Liver (tissue), 9 donors: ENCODE results near the gene MT1A. TPM values are rescaled to one million over a fixed set of nuclear protein-coding genes. Genes with fewer than 3 reads are reported as not detected.

ENCODE experiments used
- DNase-seq: peaks from one replicate; pipeline ENCODE4 v3.0.0-alpha.2; 2017; ENCODE audit warnings: low spot score
- H3K27ac ChIP-seq, 2 donors: one replicate each; pipeline ENCODE4 v1.7.0; 2013; ENCODE audit warnings: inconsistent platforms in 2 of 2, low read length in 2 of 2, control low read depth in 1 of 2, low read depth in 1 of 2, mild to moderate bottlenecking in 1 of 2
- H3K27me3 ChIP-seq, 4 donors: one replicate each; pipeline versions ENCODE4 v1.6.1 to v1.7.0; 2013; ENCODE audit warnings: low read length in 3 of 4, inconsistent platforms in 1 of 4, mild to moderate bottlenecking in 1 of 4, moderate library complexity in 1 of 4; ENCODE audit not compliant: control insufficient read depth in 4 of 4, insufficient read depth in 4 of 4
- H3K36me3 ChIP-seq, 4 donors: one replicate each; pipeline versions ENCODE4 v1.6.1 to v1.7.0; 2013; ENCODE audit warnings: low read length in 3 of 4, mild to moderate bottlenecking in 3 of 4, low read depth in 1 of 4, moderate library complexity in 1 of 4; ENCODE audit not compliant: control insufficient read depth in 4 of 4, insufficient read depth in 3 of 4
- H3K4me1 ChIP-seq, 4 donors: one replicate each; pipeline versions ENCODE4 v1.6.1 to v1.7.0; 2013; ENCODE audit warnings: low read length in 3 of 4, mild to moderate bottlenecking in 3 of 4, moderate library complexity in 1 of 4; ENCODE audit not compliant: control insufficient read depth in 4 of 4, insufficient read depth in 4 of 4
- H3K4me3 ChIP-seq, 3 donors: one replicate each; pipeline versions ENCODE4 v1.6.1 to v1.7.0; 2013; ENCODE audit warnings: low read length in 3 of 3, control low read depth in 1 of 3, low read depth in 1 of 3, mild to moderate bottlenecking in 1 of 3
- H3K9ac ChIP-seq, 2 donors: one replicate each; pipeline ENCODE4 v1.7.0; 2013; ENCODE audit warnings: low read length in 2 of 2, mild to moderate bottlenecking in 2 of 2, moderate library complexity in 2 of 2, control low read depth in 1 of 2, low read depth in 1 of 2
- H3K9me3 ChIP-seq, 4 donors: one replicate each; pipeline versions ENCODE4 v1.6.1 to v1.7.0; 2013; ENCODE audit warnings: low read length in 3 of 4; ENCODE audit not compliant: control insufficient read depth in 4 of 4
- ATF3 ChIP-seq: IDR thresholded peaks from 2 replicates; pipeline ENCODE4 v1.6.1; 2016; ENCODE audit warnings: antibody characterized with exemption
- CTCF ChIP-seq: fragments of 150-350 bp; IDR thresholded peaks from 2 replicates; pipeline ENCODE4 v1.5.1; 2017; ENCODE audit warnings: improper control_type of control experiment, low read depth, low read length; ENCODE audit not compliant: missing input control
- EGR1 ChIP-seq, 2 donors: IDR thresholded peaks; 2 replicates each; pipeline ENCODE4 v1.6.1; 2016 to 2018; ENCODE audit warnings: antibody characterized with exemption in 2 of 2, low read depth in 2 of 2
- FOXA1 ChIP-seq: IDR thresholded peaks from 2 replicates; pipeline ENCODE4 v1.6.1; 2016; ENCODE audit warnings: antibody characterized with exemption
- FOXA2 ChIP-seq: IDR thresholded peaks from 2 replicates; pipeline ENCODE4 v1.6.1; 2016; ENCODE audit warnings: antibody characterized with exemption
- GABPA ChIP-seq, 2 donors: IDR thresholded peaks in 1 of 2; conservative IDR thresholded peaks in 1 of 2; 2 replicates each; pipeline ENCODE4 v1.6.1; 2016; ENCODE audit warnings: antibody characterized with exemption in 2 of 2, mild to moderate bottlenecking in 1 of 2, moderate library complexity in 1 of 2
- HNF4A ChIP-seq, 2 donors: conservative IDR thresholded peaks; 2 replicates each; pipeline ENCODE4 v1.6.1; 2016; ENCODE audit warnings: antibody characterized with exemption in 2 of 2, mild to moderate bottlenecking in 2 of 2
- HNF4G ChIP-seq: IDR thresholded peaks from 2 replicates; pipeline ENCODE4 v1.6.1; 2016; ENCODE audit warnings: antibody characterized with exemption
- JUND ChIP-seq, 2 donors: IDR thresholded peaks; 2 replicates each; pipeline ENCODE4 v1.6.1; 2016; ENCODE audit warnings: antibody characterized with exemption in 2 of 2
- MAX ChIP-seq: IDR thresholded peaks from 2 replicates; pipeline ENCODE4 v1.6.1; 2016; ENCODE audit warnings: antibody characterized with exemption
- NR2F2 ChIP-seq: IDR thresholded peaks from 2 replicates; pipeline ENCODE4 v1.6.1; 2016; ENCODE audit warnings: antibody characterized with exemption
- RAD21 ChIP-seq, 2 donors: IDR thresholded peaks; 2 replicates each; pipeline ENCODE4 v1.6.1; 2016; ENCODE audit warnings: antibody characterized with exemption in 2 of 2, mild to moderate bottlenecking in 2 of 2
- REST ChIP-seq: IDR thresholded peaks from 2 replicates; pipeline ENCODE4 v1.6.1; 2016; ENCODE audit warnings: antibody characterized with exemption, mild to moderate bottlenecking
- RXRA ChIP-seq, 2 donors: IDR thresholded peaks; 2 replicates each; pipeline ENCODE4 v1.6.1; 2017 to 2018; ENCODE audit warnings: antibody characterized with exemption in 2 of 2, mild to moderate bottlenecking in 1 of 2
- SP1 ChIP-seq: IDR thresholded peaks from 2 replicates; pipeline ENCODE4 v1.6.1; 2018; ENCODE audit warnings: antibody characterized with exemption, mild to moderate bottlenecking
- TAF1 ChIP-seq: conservative IDR thresholded peaks from 2 replicates; pipeline ENCODE4 v1.6.1; 2016; ENCODE audit warnings: antibody characterized with exemption, mild to moderate bottlenecking
- YY1 ChIP-seq: IDR thresholded peaks from 2 replicates; pipeline ENCODE4 v1.6.1; 2016; ENCODE audit warnings: antibody characterized with exemption, mild to moderate bottlenecking
- WGBS: extraction: QIAGEN DNeasy Blood & Tissue Kit; methylation state at CpG from one replicate; pipeline ENCODE4 v1.1.7; 2013; 5-methylcytosine and 5-hydroxymethylcytosine counted together
- polyA plus RNA-seq, 2 donors: library from polyadenylated mRNA; stranded (reverse) in 1 of 2; unstranded in 1 of 2; fragments of 200-250 nt in 1 of 2; fragments of >200 nt in 1 of 2; fragmentation: Nextera tagmentation in 1 of 2; extraction: Ambion mirVana in 1 of 2; gene quantifications; one replicate each; pipeline versions ENCODE4 v1.2.1 to v1.2.3, GENCODE V29; 2013 to 2015
- total RNA-seq, 2 donors: library from RNA; depleted of rRNA; stranded (reverse); fragments of >200 nt; gene quantifications; one replicate each; pipeline ENCODE4 v1.2.3, GENCODE V29; 2014
- TF ChIP-seq, protein P1 (sequence below): IDR thresholded peaks from 2 replicates; pipeline ENCODE4 v1.6.1; 2016; ENCODE audit warnings: antibody characterized with exemption
- donor health status: healthy.
- donor health status: healthy.
- donor health status: healthy.
- donor health status: healthy.
- donor health status: healthy.

MT1A gene
- total and polyA plus RNA-seq, 4 donors, result 10.1 to 511 (median 74.6) TPM

- WGBS, result 27% methylated on average over 2 of the region's 2 CpGs
- DNase-seq, result no peak
- peak overlapping the region; percentile 84 to 98 for H3K9ac ChIP-seq
Observed at GRCh38 chr16:56611281-56611833, 27.1 kb upstream of the MT1A start.

More at GRCh38 chr16:56611281-56611833, 27.1 kb upstream of the MT1A start:
- H3K9me3 ChIP-seq, result no peaks in the 10 kb centered on the region
- H3K4me1 ChIP-seq, result peaks cover 0 to 27% (median 7%) of the 10 kb centered on the region in 4 donors
- H3K27ac ChIP-seq, result peak overlapping the region; percentile 98 to 99
- H3K27me3 ChIP-seq, result no peaks in the 10 kb centered on the region
- no peaks in the 10 kb centered on the region for H3K36me3 ChIP-seq
- H3K4me3 ChIP-seq, result peak overlapping the region in 2 of 3 donors; percentile 88 to 90
- TF ChIP-seq, protein P1, sequence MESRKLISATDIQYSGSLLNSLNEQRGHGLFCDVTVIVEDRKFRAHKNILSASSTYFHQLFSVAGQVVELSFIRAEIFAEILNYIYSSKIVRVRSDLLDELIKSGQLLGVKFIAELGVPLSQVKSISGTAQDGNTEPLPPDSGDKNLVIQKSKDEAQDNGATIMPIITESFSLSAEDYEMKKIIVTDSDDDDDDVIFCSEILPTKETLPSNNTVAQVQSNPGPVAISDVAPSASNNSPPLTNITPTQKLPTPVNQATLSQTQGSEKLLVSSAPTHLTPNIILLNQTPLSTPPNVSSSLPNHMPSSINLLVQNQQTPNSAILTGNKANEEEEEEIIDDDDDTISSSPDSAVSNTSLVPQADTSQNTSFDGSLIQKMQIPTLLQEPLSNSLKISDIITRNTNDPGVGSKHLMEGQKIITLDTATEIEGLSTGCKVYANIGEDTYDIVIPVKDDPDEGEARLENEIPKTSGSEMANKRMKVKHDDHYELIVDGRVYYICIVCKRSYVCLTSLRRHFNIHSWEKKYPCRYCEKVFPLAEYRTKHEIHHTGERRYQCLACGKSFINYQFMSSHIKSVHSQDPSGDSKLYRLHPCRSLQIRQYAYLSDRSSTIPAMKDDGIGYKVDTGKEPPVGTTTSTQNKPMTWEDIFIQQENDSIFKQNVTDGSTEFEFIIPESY, result peak; percentile 88
- TF ChIP-seq EGR1 (IDR thresholded peaks at IDR 0.05; ENCODE audit: low read depth in 2 of 2), result peak; percentile 48 to 77
- TF ChIP-seq REST, result peak; percentile 90
- no peak for TF ChIP-seq CTCF
- peak; percentile 100 for TF ChIP-seq RXRA (IDR thresholded peaks at IDR 0.05)
- peak in 1 of 2 donors; percentile 58 for TF ChIP-seq GABPA (IDR thresholded peaks at IDR 0.05 in 1 of 2, conservative IDR thresholded peaks at IDR 0.05 in 1 of 2)
- peak; percentile 59 to 68 for TF ChIP-seq RAD21 (IDR thresholded peaks at IDR 0.05)
- peak; percentile 44 for TF ChIP-seq TAF1
- TF ChIP-seq ATF3, result peak; percentile 83
- peak; percentile 84 to 91 for TF ChIP-seq HNF4A (conservative IDR thresholded peaks at IDR 0.05)
- TF ChIP-seq MAX, result peak; percentile 93
- peak; percentile 94 to 95 for TF ChIP-seq JUND (IDR thresholded peaks at IDR 0.05)
- TF ChIP-seq FOXA2, result peak; percentile 77
- TF ChIP-seq HNF4G, result peak; percentile 46
- peak; percentile 100 for TF ChIP-seq SP1
- TF ChIP-seq FOXA1, result peak; percentile 94
- peak; percentile 89 for TF ChIP-seq YY1
- TF ChIP-seq NR2F2, result peak; percentile 86
